Neural cell (in vitro differentiated cells): ENCODE measurements around the gene PDHX.

Experiments used
- EP300 ChIP-seq: fragments of 450-650 bp; conservative IDR thresholded peaks from 2 replicates; pipeline ENCODE4 v1.6.1; 2014; ENCODE audit warnings: antibody characterized with exemption, mild to moderate bottlenecking, moderate library complexity; ENCODE audit not compliant: poor library complexity, severe bottlenecking
- POLR2AphosphoS5 ChIP-seq: IDR thresholded peaks from 2 replicates; pipeline ENCODE4 v1.6.1; 2012
- RAD21 ChIP-seq: fragments of 450-650 bp; conservative IDR thresholded peaks from 2 replicates; pipeline ENCODE4 v1.6.1; 2014; ENCODE audit warnings: antibody characterized with exemption, mild to moderate bottlenecking, moderate library complexity
- REST ChIP-seq: IDR thresholded peaks from 2 replicates; pipeline ENCODE4 v1.6.1; 2012; ENCODE audit warnings: borderline replicate concordance
- TF ChIP-seq, protein P1 (sequence below): fragments of 450-650 bp; IDR thresholded peaks from 2 replicates; pipeline ENCODE4 v1.5.1; 2014; ENCODE audit warnings: antibody characterized with exemption, mild to moderate bottlenecking, moderate library complexity; ENCODE audit not compliant: poor library complexity, severe bottlenecking

DNA sequence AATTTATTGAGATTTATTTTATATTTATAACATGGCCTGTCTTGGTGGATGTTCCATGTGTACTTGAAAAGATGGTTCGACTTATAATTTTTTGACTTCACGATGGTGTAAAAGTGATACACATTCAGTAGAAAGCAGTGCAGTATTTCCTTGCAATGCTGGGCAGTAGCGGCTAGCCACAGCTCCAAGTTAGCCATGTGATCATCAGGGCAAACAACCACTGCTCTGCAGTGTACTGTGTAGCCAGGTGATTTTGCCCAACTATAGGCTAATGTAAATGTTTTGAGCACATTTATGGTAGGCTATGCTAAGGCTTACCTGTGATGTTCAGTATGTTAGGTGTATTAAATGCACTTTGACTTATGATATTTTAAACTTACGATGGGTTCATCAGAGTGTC, 52.4 kb downstream of the PDHX start:
- TF ChIP-seq, protein P1, sequence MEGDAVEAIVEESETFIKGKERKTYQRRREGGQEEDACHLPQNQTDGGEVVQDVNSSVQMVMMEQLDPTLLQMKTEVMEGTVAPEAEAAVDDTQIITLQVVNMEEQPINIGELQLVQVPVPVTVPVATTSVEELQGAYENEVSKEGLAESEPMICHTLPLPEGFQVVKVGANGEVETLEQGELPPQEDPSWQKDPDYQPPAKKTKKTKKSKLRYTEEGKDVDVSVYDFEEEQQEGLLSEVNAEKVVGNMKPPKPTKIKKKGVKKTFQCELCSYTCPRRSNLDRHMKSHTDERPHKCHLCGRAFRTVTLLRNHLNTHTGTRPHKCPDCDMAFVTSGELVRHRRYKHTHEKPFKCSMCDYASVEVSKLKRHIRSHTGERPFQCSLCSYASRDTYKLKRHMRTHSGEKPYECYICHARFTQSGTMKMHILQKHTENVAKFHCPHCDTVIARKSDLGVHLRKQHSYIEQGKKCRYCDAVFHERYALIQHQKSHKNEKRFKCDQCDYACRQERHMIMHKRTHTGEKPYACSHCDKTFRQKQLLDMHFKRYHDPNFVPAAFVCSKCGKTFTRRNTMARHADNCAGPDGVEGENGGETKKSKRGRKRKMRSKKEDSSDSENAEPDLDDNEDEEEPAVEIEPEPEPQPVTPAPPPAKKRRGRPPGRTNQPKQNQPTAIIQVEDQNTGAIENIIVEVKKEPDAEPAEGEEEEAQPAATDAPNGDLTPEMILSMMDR: no peak
- TF ChIP-seq REST (no peak), POLR2AphosphoS5 (no peak), RAD21 (no peak), EP300 (no peak)
